GM10248 (cell line): ENCODE data around the gene KAT2A.
A peak's percentile ranks its signal among the peaks of the same experiment; 100 is the strongest.

Experiments used
- CTCF ChIA-PET: fragments of 300-600 bp; sonication (Branson Sonifier 250); formaldehyde crosslinking; extraction: SDS; loops from one replicate; lab custom pipeline; 2021; ENCODE audit warnings: antibody characterized with exemption; lab: Yijun Ruan, JAX
- POLR2A ChIA-PET: fragments of 350-650 bp; sonication (Branson Sonifier 250); formaldehyde crosslinking; extraction: SDS; loops from one replicate; lab custom pipeline; 2020; ENCODE audit warnings: antibody characterized with exemption; lab: Yijun Ruan, JAX
- DNase-seq: peaks from one replicate; pipeline ENCODE4 v3.0.0; 2012; ENCODE audit errors: extremely low spot score
- TF ChIP-seq, protein P1 (sequence below): IDR thresholded peaks from 2 replicates; pipeline ENCODE4 v1.5.1; 2012; ENCODE audit warnings: mild to moderate bottlenecking, low read depth; ENCODE audit errors: extremely low read depth, missing control alignments, control extremely low read depth

KAT2A gene

DNA sequence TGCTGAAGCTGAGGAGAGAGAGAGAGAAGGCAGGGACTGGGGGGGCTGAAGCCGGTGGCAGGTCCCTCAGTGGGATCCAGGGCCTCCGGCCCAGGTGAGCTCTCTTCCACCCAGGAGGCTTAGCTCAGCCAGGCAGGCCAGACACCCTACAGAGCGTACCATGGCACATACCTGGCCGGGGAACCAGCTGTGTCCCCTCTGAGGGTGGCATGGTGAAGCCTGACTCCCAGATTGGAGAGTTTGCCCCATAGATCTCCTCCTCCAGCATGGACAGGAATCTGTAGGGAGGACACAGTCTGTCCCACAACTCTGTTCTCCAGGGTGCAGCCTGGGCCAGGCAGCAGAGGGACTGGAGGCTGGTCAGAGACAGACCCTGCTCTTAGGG lies 3.0 kb downstream of the KAT2A start:
- ChIA-PET CTCF (interaction anchor here (0.6 to 12.1 kb wide), 25 partner anchors 10 to 287 kb away, joined by 3 to 172 read pairs (median 4); partner anchors contain the start of genes CNP, DNAJC7, KCNH4 and NKIRAS2), POLR2A (interaction anchor here (1.2 kb wide), 2 partner anchors 10 to 101 kb away, joined by 3 to 5 read pairs; partner anchors contain the start of gene DNAJC7)
- no peak for DNase-seq
- TF ChIP-seq, protein P1, sequence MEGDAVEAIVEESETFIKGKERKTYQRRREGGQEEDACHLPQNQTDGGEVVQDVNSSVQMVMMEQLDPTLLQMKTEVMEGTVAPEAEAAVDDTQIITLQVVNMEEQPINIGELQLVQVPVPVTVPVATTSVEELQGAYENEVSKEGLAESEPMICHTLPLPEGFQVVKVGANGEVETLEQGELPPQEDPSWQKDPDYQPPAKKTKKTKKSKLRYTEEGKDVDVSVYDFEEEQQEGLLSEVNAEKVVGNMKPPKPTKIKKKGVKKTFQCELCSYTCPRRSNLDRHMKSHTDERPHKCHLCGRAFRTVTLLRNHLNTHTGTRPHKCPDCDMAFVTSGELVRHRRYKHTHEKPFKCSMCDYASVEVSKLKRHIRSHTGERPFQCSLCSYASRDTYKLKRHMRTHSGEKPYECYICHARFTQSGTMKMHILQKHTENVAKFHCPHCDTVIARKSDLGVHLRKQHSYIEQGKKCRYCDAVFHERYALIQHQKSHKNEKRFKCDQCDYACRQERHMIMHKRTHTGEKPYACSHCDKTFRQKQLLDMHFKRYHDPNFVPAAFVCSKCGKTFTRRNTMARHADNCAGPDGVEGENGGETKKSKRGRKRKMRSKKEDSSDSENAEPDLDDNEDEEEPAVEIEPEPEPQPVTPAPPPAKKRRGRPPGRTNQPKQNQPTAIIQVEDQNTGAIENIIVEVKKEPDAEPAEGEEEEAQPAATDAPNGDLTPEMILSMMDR: no peak

DNA sequence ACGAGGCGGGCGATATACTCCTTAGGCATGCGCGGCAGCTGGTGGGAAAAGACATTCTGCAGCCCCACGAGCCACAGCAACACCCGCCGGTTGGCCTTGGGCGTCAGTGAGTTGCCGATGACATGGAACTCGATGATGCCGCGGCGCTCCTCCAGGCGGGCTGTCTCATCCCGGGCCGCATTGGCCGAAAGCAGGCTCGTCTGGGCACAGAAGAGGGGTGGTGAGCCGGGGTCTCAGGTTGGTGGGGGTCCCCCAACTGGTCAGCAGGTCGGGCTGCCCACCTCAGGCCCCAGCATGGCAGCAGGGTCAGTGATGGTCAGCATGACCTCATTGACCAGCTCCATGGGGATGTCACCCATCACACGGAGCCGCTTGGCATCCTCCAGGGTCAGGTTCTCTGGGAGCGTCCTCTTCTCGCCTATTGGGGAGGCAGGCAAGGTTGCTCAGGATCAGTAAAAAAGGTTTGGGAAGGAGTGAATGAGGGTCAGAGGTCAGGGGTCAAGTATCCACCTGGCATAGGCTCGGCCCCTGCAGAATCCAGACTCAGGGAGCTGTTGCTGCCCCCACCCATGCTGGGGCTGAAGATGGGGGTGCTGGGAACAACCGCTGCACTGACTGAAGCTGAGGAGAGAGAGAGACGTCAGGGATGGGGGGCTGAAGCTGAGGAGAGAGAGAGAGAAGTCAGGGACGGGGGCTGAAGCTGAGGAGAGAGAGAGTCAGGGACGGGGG lies 3.6 kb downstream of the KAT2A start:
- ChIA-PET POLR2A (interaction anchor here (1.2 kb wide), 2 partner anchors 9 to 101 kb away, joined by 3 to 5 read pairs; partner anchors contain the start of gene DNAJC7), CTCF (interaction anchor here (0.6 to 12.1 kb wide), 23 partner anchors 10 to 288 kb away, joined by 3 to 172 read pairs (median 4); partner anchors contain the start of genes CNP, DNAJC7, KCNH4 and NKIRAS2)
- TF ChIP-seq, protein P1: no peak
- DNase-seq: no peak

DNA sequence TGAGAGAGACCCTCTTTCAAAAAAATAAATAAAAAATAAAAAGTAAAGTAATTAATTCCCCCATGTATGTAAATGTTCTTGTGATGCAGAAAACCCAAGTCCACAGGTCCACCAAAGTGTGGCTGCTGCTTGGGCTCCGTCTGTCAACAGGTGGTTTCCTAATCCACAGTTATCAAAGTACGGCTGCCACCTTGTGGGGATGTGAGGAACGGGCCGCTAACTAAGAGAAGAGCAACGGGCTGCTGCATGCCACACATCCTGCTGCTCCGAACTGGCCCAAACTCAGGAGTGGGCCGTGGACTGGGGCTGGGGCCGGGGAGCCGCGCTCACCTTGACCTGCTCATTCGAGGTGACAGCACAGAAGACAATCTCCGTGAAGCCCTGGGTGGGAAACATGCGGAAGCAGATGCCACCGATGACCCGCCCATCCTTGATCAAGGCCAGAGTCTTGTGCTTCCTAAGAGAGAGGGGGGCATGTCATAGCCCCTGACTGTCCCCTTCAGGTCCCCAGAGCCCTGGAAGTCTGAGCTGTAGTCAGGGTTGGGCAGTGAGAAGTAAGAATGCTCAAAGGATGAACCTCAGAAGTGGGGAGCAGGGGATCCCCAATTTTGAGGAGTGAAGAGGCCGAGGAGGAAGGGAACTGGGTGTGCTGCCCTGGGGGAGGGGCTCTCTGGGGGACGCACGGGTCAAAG lies 4.3 kb downstream of the KAT2A start:
- TF ChIP-seq, protein P1: peak; percentile 85
- ChIA-PET POLR2A (no interaction called here), CTCF (interaction anchor here (0.8 to 12.1 kb wide), 19 partner anchors 9 to 177 kb away, joined by 3 to 172 read pairs (median 8); partner anchors contain the start of genes CNP, DNAJC7, KCNH4 and NKIRAS2)
- peak; percentile 83 for DNase-seq

DNA sequence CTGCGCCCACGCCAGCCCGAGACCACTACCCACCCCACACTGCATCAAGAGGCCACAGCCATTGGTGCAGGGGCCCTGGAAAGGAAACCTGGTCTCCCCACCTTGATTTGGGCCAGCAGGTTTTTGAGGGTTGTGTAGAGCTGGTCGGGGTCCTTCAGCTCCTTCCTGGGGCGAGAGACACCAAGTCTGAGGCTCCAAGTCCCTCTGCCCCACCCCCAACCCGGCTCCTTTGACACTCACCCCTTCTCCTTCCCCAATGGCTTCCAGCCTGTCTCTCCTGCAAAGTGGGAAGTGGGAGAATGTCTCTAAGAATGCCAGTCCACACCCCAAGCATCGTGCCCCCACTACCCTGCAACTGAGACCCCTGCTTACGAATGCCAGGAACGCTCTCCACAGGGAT lies 7.0 kb downstream of the KAT2A start:
- ChIA-PET POLR2A (interaction anchor here (1.0 kb wide), 1 partner anchor 88 kb away, joined by 3 read pairs; no protein-coding TSS in a partner anchor), CTCF (interaction anchor here (0.9 to 12.1 kb wide), 8 partner anchors 11 to 151 kb away, joined by 3 to 172 read pairs (median 11); partner anchors contain the start of gene CNP)
- TF ChIP-seq, protein P1: no peak
- no peak for DNase-seq

DNA sequence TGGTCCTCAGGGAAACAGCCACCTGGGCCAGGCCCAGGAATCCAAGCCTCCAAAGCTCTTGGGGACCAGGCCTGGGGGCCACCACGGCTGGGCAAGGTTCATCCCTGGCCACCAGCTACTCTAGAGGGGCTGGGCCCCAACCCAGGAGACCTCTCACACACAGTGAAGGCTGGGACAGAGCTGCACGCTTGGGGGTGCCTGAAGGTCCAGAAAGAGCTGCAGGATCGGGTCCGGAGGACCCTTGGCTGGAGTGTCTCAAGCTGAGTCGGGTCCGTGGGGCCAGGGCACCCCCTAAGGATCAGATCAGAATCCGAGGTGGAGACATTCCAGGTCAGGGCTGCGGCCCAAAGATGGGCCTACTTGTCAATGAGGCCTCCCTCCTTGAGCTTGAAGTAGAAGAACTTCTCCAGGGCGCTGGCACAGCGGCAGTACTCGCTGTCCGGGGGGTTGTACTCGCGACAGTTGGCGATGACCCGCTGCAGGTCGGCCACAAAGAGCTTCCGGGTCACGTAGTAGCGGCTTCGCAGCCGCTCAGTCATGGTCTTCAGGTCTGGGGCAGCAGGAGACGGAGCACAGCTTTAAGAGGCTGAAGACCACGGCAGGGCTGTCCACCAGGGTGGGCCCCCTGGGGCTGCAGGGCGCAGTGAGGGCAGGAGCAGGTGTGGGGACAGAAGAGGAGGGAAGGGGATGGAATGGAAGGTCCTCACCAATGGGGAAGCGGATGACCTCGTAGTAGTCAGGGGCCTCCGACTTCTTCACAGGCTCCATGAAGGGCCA lies 7.7 kb downstream of the KAT2A start:
- DNase-seq: no peak
- ChIA-PET CTCF (interaction anchor here (0.9 to 12.1 kb wide), 13 partner anchors 10 to 160 kb away, joined by 3 to 172 read pairs (median 4); partner anchors contain the start of gene CNP), POLR2A (interaction anchor here (1.0 kb wide), 1 partner anchor 88 kb away, joined by 3 read pairs; no protein-coding TSS in a partner anchor)
- TF ChIP-seq, protein P1: no peak
